AG08395 (cell line): ENCODE results near the gene VPS4A.
"Not testable (repeated sequence)": the region's sequence is repeated elsewhere in the genome, so short reads cannot be mapped to it uniquely, and the experiment has no call there.

Experiments
- DNase-seq: peaks from one replicate; pipeline ENCODE4 v3.0.0; 2012; ENCODE audit warnings: mixed read lengths, low spot score

Gene VPS4A

GRCh38 chr16:69327585-69328310 lies 16.6 kb downstream of the VPS4A start:
- DNase-seq: no peak

- DNase-seq: peak; percentile 36
These were observed 17.7 kb downstream of the VPS4A start for GRCh38 chr16:69328854-69329316.

- peak; percentile 30 for DNase-seq
These were observed 18.5 kb downstream of the VPS4A start for GRCh38 chr16:69329369-69330285.

- DNase-seq: peak; percentile 96
These were observed 19.3 kb downstream of the VPS4A start, which contains the start of gene PDF for GRCh38 chr16:69330286-69331109. Gene PDF (minus strand): TSS chr16:69330588. CDS start chr16:69330570, 18 bp downstream.

- DNase-seq: no peak
These were observed 23.5 kb downstream of the VPS4A start for GRCh38 chr16:69334696-69335095.

- DNase-seq: no peak
These were observed 27.6 kb downstream of the VPS4A start for GRCh38 chr16:69338557-69339288.

GRCh38 chr16:69339289-69340094 lies 28.3 kb downstream of the VPS4A start, which contains the start of the genes COG8 and NIP7:
Gene COG8 (minus strand): TSS chr16:69339564. CDS start chr16:69339552, 12 bp downstream.
Gene NIP7 (plus strand): TSS chr16:69339772. CDS start chr16:69339830, 58 bp downstream.
- peak; percentile 97 for DNase-seq

GRCh38 chr16:69340095-69340644 lies 29.0 kb downstream of the VPS4A start:
- DNase-seq: no peak

- no peak for DNase-seq
These were observed 33.0 kb downstream of the VPS4A start for GRCh38 chr16:69344171-69344570.

GRCh38 chr16:69345923-69346322 lies 34.8 kb downstream of the VPS4A start:
- DNase-seq: no peak

- no peak for DNase-seq
These were observed 35.5 kb downstream of the VPS4A start for GRCh38 chr16:69346683-69347082.

- DNase-seq: no peak
These were observed 37.1 kb downstream of the VPS4A start for GRCh38 chr16:69348222-69348621.

- no peak for DNase-seq
These were observed 38.4 kb downstream of the VPS4A start for GRCh38 chr16:69349536-69349935.

GRCh38 chr16:69350536-69351133 lies 39.5 kb downstream of the VPS4A start:
- no peak for DNase-seq

GRCh38 chr16:69351309-69352027 lies 40.3 kb downstream of the VPS4A start, which contains the start of gene TMED6:
Gene TMED6 (minus strand): TSS chr16:69351786. CDS start chr16:69351753, 33 bp downstream.
- DNase-seq: no peak

- not testable (repeated sequence) for DNase-seq
These were observed 48.9 kb downstream of the VPS4A start for GRCh38 chr16:69360070-69360469.

- DNase-seq: no peak
These were observed 52.1 kb downstream of the VPS4A start for GRCh38 chr16:69363281-69363717.

- no peak for DNase-seq
These were observed 52.9 kb downstream of the VPS4A start for GRCh38 chr16:69364088-69364487.

- DNase-seq: no peak
These were observed 54.8 kb downstream of the VPS4A start for GRCh38 chr16:69365901-69366300.
